ENCODE measurements around the gene RRM2. TPM values are rescaled to one million over a fixed set of nuclear protein-coding genes. Genes with fewer than 3 reads are reported as not detected.

RRM2 gene
- total and polyA plus RNA-seq, 2 of the 4 experiments (the other 2 are of a cell fraction) = 53.6 to 68.5 TPM

DNA sequence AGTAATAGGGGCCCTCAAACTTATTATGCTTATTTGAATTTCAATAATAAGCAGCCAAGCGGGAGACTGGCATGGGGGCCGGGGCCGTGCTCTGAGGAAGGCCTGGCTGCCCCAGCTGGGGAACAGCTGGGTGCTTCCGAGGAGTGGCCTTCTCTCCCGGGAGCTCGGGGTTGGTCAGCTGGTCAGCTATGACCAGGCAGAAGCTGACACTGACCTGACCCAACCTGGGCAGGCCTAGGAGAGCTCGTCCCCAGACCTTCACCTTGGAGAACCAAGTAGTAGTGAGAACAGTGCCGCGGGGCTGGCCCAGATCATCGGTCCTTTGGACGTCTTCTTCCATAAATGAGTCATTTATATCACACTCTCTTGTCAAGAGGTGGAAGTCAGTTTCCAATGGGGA lies 36.1 kb downstream of the RRM2 start:
- no peak overlapping the region for H3K4me3 ChIP-seq (ENCODE audit: insufficient read depth, low read depth, low read length)
- H2BK5ac ChIP-seq (ENCODE audit: low read depth, low read length, poor library complexity, severe bottlenecking) = no peak overlapping the region
- no peaks in the 10 kb centered on the region for H3K27me3 ChIP-seq (ENCODE audit: control insufficient read depth, insufficient read depth, low read length)
- POLR2A ChIA-PET (ENCODE audit: unreplicated experiment) = no interaction called here
- H3K79me1 ChIP-seq (ENCODE audit: low read depth in 1 of 2, low read length in 2 of 2) = no peaks in the 10 kb centered on the region
- no peak overlapping the region for H3K56ac ChIP-seq (ENCODE audit: extremely low read depth, insufficient read depth, low read length)
- no peak overlapping the region for H3K4ac ChIP-seq (ENCODE audit: low read depth, low read length)
- H3K23ac ChIP-seq (ENCODE audit: low read depth, low read length) = no peak overlapping the region
- H3K27ac ChIP-seq (ENCODE audit: insufficient read depth, low read length) = no peak overlapping the region
- TF ChIP-seq CTCF (conservative IDR thresholded peaks at IDR 0.05; ENCODE audit: low read depth, low read length) (no peak), MAZ (IDR thresholded peaks at IDR 0.05; ENCODE audit: borderline replicate concordance, low read depth, low read length) (no peak), FOS (IDR thresholded peaks at IDR 0.05; ENCODE audit: low read depth, low read length) (no peak), RFX5 (IDR thresholded peaks at IDR 0.05; ENCODE audit: low read depth, low read length) (no peak), CHD1 (IDR thresholded peaks at IDR 0.05; ENCODE audit: low read depth, low read length) (no peak), POLR2A (IDR thresholded peaks at IDR 0.05; ENCODE audit: low read depth, low read length) (no peak), RCOR1 (IDR thresholded peaks at IDR 0.05; ENCODE audit: insufficient replicate concordance, low read length) (no peak), MXI1 (IDR thresholded peaks at IDR 0.05; ENCODE audit: borderline replicate concordance, low read depth, low read length) (no peak), CEBPB (IDR thresholded peaks at IDR 0.05; ENCODE audit: low read depth, low read length) (no peak)
- TF ChIP-seq, protein P1, sequence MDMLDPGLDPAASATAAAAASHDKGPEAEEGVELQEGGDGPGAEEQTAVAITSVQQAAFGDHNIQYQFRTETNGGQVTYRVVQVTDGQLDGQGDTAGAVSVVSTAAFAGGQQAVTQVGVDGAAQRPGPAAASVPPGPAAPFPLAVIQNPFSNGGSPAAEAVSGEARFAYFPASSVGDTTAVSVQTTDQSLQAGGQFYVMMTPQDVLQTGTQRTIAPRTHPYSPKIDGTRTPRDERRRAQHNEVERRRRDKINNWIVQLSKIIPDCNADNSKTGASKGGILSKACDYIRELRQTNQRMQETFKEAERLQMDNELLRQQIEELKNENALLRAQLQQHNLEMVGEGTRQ (IDR thresholded peaks at IDR 0.05; ENCODE audit: low read depth, low read length) = no peak
- no peaks in the 10 kb centered on the region for H3K4me1 ChIP-seq (ENCODE audit: control insufficient read depth, insufficient read depth, low read length)
- H4K91ac ChIP-seq (ENCODE audit: insufficient read depth, low read depth, low read length) = no peak overlapping the region
- no peak overlapping the region for H2BK15ac ChIP-seq (ENCODE audit: low read depth, low read length)
- H2AK9ac ChIP-seq (replicated peaks; ENCODE audit: low read depth, low read length, poor library complexity) = no peak overlapping the region
- in situ Hi-C loops (cut with MboI; ENCODE audit: low sequenced_read_pairs) = no loop called here
- no TSS peak for BruUV-seq (replicated peaks)
- no peak overlapping the region for H2BK20ac ChIP-seq (ENCODE audit: low read depth, low read length)
- DNase-seq = no peak
- H3K4me2 ChIP-seq (ENCODE audit: low read depth, low read length) = no peak overlapping the region
- CTCF ChIA-PET = no interaction called here
- no peak overlapping the region for H3K14ac ChIP-seq (replicated peaks; ENCODE audit: low read depth, low read length)
- no peak for ATAC-seq (ENCODE audit: low read depth)
- 100% methylated on average over 3 of the region's 11 CpGs; no CpG with 5 or more reads in 1 of the 2 experiments for WGBS, 2 experiments (ENCODE audit: extremely low coverage in 2 of 2, insufficient read length in 1 of 2)
- dilution Hi-C loops (cut with HindIII; ENCODE audit: low sequenced_read_pairs, unreplicated experiment) = no loop called here
- H3K9me1 ChIP-seq (ENCODE audit: insufficient read depth, low read length) = no peaks in the 10 kb centered on the region
- no peak overlapping the region for H4K5ac ChIP-seq (ENCODE audit: low read depth, low read length)
- H4K8ac ChIP-seq (ENCODE audit: low read depth in 2 of 2, low read length in 2 of 2) = no peak overlapping the region
- H3K18ac ChIP-seq (ENCODE audit: low read depth, low read length) = no peak overlapping the region
- no peak overlapping the region for H3K9ac ChIP-seq (ENCODE audit: low read depth, low read length)
- intact Hi-C loops (cut with micrococcal nuclease) = no loop called here
- H2AK5ac ChIP-seq (ENCODE audit: low read depth, low read length) = no peak overlapping the region
- H4K20me1 ChIP-seq (ENCODE audit: insufficient read depth, low read length) = no peaks in the 10 kb centered on the region
- no peak overlapping the region for H2BK120ac ChIP-seq (ENCODE audit: low read depth, low read length)
- no peaks in the 10 kb centered on the region for H3K9me3 ChIP-seq (ENCODE audit: control insufficient read depth, insufficient read depth, low read length)
- no peak overlapping the region for H2AFZ ChIP-seq (replicated peaks; ENCODE audit: low read length, poor library complexity)
- no peaks in the 10 kb centered on the region for H3K36me3 ChIP-seq (ENCODE audit: control insufficient read depth, insufficient read depth, low read length)
